ENCODE results near the gene APLP2. TPM values are rescaled to one million over a fixed set of nuclear protein-coding genes. Genes with fewer than 3 reads are reported as not detected.
A peak's percentile ranks its signal among the peaks of the same experiment; 100 is the strongest.
"Not testable (repeated sequence)": the region's sequence is repeated elsewhere in the genome, so short reads cannot be mapped to it uniquely, and the experiment has no call there.

Gene APLP2
- total and polyA plus RNA-seq, 5 donors from 2014 or later = 53.3 to 86.6 (median 73.9) TPM

DNA sequence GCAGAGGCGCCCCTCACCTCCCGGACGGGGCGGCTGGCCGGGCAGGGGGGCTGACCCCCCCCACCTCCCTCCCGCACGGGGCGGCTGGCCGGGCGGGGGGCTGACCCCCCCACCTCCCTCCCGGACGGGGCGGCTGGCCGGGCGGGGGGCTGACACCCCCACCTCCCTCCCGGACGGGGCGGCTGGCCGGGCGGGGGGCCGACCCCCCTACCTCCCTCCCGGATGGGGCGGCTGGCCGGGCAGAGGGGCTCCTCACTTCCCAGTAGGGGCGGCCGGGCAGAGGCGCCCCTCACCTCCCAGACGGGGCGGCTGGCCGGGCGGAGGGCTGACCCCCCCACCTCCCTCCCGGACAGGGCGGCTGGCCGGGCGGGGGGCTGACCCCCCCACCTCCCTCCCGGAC lies 21.5 kb downstream of the APLP2 start:
- H3K9me3 Mint-ChIP-seq; H3K27ac ChIP-seq (ENCODE audit: insufficient read depth, low read length, poor library complexity, severe bottlenecking); H3K27me3 ChIP-seq (ENCODE audit: control insufficient read depth, insufficient read depth, low read length); H3K9me3 ChIP-seq (ENCODE audit: control insufficient read depth in 2 of 2, low read length in 2 of 2); H3K4me3 Mint-ChIP-seq; H3K4me3 ChIP-seq (ENCODE audit: low read depth, low read length); H3K27ac Mint-ChIP-seq; ATAC-seq (ENCODE audit: low read depth in 2 of 2); H3K27me3 Mint-ChIP-seq; H3K36me3 ChIP-seq (ENCODE audit: control insufficient read depth, insufficient read depth, low read length); DNase-seq: not testable (repeated sequence)
- H3K4me1 ChIP-seq (ENCODE audit: control insufficient read depth, insufficient read depth, low read length, poor library complexity, severe bottlenecking) = peaks cover 18% of the 10 kb centered on the region
- H3K36me3 Mint-ChIP-seq = peaks cover 14% of the 10 kb centered on the region
- H3K4me1 Mint-ChIP-seq = peaks cover 21 to 55% (median 41%) of the 10 kb centered on the region in 4 donors

DNA sequence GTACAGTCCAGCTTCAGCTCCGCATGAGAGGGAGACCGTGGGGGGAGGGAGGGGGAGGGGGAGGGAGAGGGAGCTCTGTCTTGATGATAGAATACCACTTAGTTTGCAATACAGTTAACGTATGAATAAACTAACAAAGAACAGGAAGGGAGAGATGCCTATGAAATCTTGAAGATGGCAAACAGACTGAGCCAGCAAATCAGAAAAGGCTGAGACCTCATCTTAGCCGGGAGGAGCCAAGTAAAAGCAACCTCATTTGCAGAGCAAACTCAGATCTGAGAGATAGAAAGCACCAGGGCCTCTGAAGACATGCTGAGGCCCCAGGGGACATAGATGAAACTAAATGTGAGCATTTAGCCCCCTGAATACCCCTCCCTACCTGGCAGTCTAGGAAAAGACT lies 23.0 kb downstream of the APLP2 start:
- Histone ChIP-seq H3K36me3 (ENCODE audit: control insufficient read depth, insufficient read depth, low read length) (no peaks in the 10 kb centered on the region), H3K27me3 (ENCODE audit: control insufficient read depth, insufficient read depth, low read length) (no peaks in the 10 kb centered on the region), H3K4me3 (ENCODE audit: low read depth, low read length) (no peak overlapping the region), H3K4me1 (ENCODE audit: control insufficient read depth, insufficient read depth, low read length, poor library complexity, severe bottlenecking) (peaks cover 5% of the 10 kb centered on the region), H3K27ac (ENCODE audit: insufficient read depth, low read length, poor library complexity, severe bottlenecking) (no peak overlapping the region), H3K9me3 (ENCODE audit: control insufficient read depth in 2 of 2, low read length in 2 of 2) (no peaks in the 10 kb centered on the region)
- ATAC-seq (ENCODE audit: low read depth in 2 of 2) (no peak), DNase-seq (no peak)
- H3K36me3 Mint-ChIP-seq = peaks cover 14% of the 10 kb centered on the region
- H3K9me3 Mint-ChIP-seq = no peaks in the 10 kb centered on the region
- H3K4me1 Mint-ChIP-seq = peaks cover 14 to 50% (median 31%) of the 10 kb centered on the region in 4 donors
- H3K4me3 Mint-ChIP-seq = no peak overlapping the region
- H3K27me3 Mint-ChIP-seq = no peaks in the 10 kb centered on the region
- no peak overlapping the region for H3K27ac Mint-ChIP-seq

DNA sequence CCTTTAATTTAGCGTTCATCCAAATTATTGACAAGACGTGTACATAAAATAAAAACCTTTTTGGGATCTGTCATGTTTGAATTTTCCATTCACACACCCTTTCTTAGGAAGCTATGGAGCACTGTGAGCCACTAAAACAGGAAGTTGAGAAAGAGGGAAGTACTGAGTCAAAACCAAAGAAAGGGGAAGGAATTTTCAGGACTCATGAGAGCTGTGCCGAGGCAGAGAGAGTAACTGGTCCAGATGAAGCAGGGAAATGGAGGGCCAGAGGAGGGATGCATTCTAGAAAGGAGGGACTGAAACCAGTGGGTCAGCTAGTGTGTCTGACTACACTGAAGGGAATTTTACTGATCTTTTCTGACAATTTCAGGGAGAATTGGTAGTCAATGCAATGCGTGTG lies 24.9 kb downstream of the APLP2 start:
- Mint-ChIP-seq H3K36me3 (peaks cover 10% of the 10 kb centered on the region), H3K27ac (peak overlapping the region in 2 of 3 donors; percentile 3 to 9), H3K4me1 (peaks cover 11 to 45% (median 24%) of the 10 kb centered on the region in 4 donors), H3K27me3 (no peaks in the 10 kb centered on the region), H3K4me3 (no peak overlapping the region), H3K9me3 (no peaks in the 10 kb centered on the region)
- Histone ChIP-seq H3K36me3 (ENCODE audit: control insufficient read depth, insufficient read depth, low read length) (no peaks in the 10 kb centered on the region), H3K27me3 (ENCODE audit: control insufficient read depth, insufficient read depth, low read length) (no peaks in the 10 kb centered on the region), H3K4me3 (ENCODE audit: low read depth, low read length) (no peak overlapping the region), H3K4me1 (ENCODE audit: control insufficient read depth, insufficient read depth, low read length, poor library complexity, severe bottlenecking) (no peaks in the 10 kb centered on the region), H3K9me3 (ENCODE audit: control insufficient read depth in 2 of 2, low read length in 2 of 2) (no peaks in the 10 kb centered on the region), H3K27ac (ENCODE audit: insufficient read depth, low read length, poor library complexity, severe bottlenecking) (no peak overlapping the region)
- ATAC-seq (ENCODE audit: low read depth in 2 of 2) (no peak), DNase-seq (no peak)

DNA sequence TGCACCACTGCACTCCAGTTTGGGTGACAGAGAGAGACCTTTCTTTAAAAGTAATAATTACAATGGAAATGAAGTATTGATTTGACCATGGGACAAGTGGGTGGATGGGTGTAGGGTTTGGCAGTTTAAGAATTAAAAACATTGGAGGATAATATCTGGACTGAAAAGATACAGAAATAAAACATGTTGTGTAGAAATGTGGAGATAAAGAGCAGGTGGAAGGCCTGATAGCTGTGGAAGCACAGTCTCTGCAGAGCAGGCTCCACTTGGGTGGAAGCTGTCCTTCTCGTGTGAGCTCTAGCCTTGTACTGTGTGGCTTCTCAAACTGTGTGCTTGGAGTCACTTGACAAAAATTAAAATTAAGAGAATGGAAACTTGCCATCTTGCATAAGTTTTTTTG lies 25.6 kb downstream of the APLP2 start:
- no peak overlapping the region for H3K4me3 ChIP-seq (ENCODE audit: low read depth, low read length)
- H3K9me3 Mint-ChIP-seq = no peaks in the 10 kb centered on the region
- no peak overlapping the region for H3K4me3 Mint-ChIP-seq
- DNase-seq (no peak), ATAC-seq (ENCODE audit: low read depth in 2 of 2) (no peak)
- H3K27ac Mint-ChIP-seq = peak overlapping the region in 1 of 3 donors; percentile 12
- no peak overlapping the region for H3K27ac ChIP-seq (ENCODE audit: insufficient read depth, low read length, poor library complexity, severe bottlenecking)
- H3K9me3 ChIP-seq (ENCODE audit: control insufficient read depth in 2 of 2, low read length in 2 of 2) = no peaks in the 10 kb centered on the region
- no peaks in the 10 kb centered on the region for H3K36me3 ChIP-seq (ENCODE audit: control insufficient read depth, insufficient read depth, low read length)
- peaks cover 11 to 45% (median 23%) of the 10 kb centered on the region in 4 donors for H3K4me1 Mint-ChIP-seq
- H3K4me1 ChIP-seq (ENCODE audit: control insufficient read depth, insufficient read depth, low read length, poor library complexity, severe bottlenecking) = no peaks in the 10 kb centered on the region
- no peaks in the 10 kb centered on the region for H3K27me3 ChIP-seq (ENCODE audit: control insufficient read depth, insufficient read depth, low read length)
- H3K36me3 Mint-ChIP-seq = peaks cover 10% of the 10 kb centered on the region
- no peaks in the 10 kb centered on the region for H3K27me3 Mint-ChIP-seq

DNA sequence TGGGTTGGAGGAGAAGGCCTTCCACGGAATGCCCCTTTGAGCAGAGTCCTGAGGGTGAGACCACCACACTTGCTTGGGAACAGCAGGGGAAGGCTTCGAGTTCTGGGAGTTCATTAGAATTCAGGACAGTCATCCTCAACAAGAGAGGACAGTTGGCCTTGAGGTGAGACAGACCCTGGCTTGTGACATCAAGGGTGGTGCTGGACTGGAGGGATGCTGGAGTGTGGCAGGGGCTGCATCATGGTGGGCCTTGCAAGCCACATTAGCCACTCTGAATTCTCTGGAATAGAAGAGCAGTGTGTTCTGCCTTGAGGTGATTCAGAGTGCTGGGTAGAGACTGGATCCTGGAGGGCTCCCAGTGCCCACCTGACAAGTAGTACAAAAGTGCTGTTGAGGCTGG lies 26.3 kb downstream of the APLP2 start:
- DNase-seq = no peak
- no peaks in the 10 kb centered on the region for H3K27me3 ChIP-seq (ENCODE audit: control insufficient read depth, insufficient read depth, low read length)
- Mint-ChIP-seq H3K9me3 (no peaks in the 10 kb centered on the region), H3K4me1 (peaks cover 11 to 45% (median 23%) of the 10 kb centered on the region in 4 donors), H3K36me3 (peaks cover 10% of the 10 kb centered on the region), H3K27me3 (no peaks in the 10 kb centered on the region), H3K27ac (peak overlapping the region in 2 of 3 donors; percentile 5 to 12), H3K4me3 (no peak overlapping the region)
- H3K36me3 ChIP-seq (ENCODE audit: control insufficient read depth, insufficient read depth, low read length) = no peaks in the 10 kb centered on the region
- ATAC-seq (ENCODE audit: low read depth in 2 of 2) = no peak
- no peaks in the 10 kb centered on the region for H3K9me3 ChIP-seq (ENCODE audit: control insufficient read depth in 2 of 2, low read length in 2 of 2)
- no peak overlapping the region for H3K4me3 ChIP-seq (ENCODE audit: low read depth, low read length)
- H3K4me1 ChIP-seq (ENCODE audit: control insufficient read depth, insufficient read depth, low read length, poor library complexity, severe bottlenecking) = no peaks in the 10 kb centered on the region
- no peak overlapping the region for H3K27ac ChIP-seq (ENCODE audit: insufficient read depth, low read length, poor library complexity, severe bottlenecking)

DNA sequence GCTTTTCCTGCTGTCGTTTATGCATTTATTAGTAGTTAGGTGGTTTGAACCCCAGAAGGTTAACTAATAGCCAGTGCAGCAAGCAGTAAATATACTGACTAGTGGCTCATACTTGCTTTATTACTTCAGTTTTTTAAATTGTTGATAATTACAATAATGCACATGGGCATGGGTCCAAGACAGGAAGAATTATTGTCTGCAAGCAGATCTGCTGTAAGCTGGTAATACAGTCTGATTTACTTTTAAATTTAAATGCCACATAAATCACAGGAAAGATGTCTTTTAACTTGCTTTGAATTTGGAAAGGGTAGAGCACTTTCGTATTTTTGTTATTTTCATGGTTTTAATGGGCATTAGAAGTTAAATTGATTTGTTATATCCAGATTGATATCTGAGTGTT lies 27.1 kb downstream of the APLP2 start:
- no peaks in the 10 kb centered on the region for H3K27me3 ChIP-seq (ENCODE audit: control insufficient read depth, insufficient read depth, low read length)
- peaks cover 11 to 50% (median 26%) of the 10 kb centered on the region in 4 donors for H3K4me1 Mint-ChIP-seq
- H3K36me3 ChIP-seq (ENCODE audit: control insufficient read depth, insufficient read depth, low read length) = no peaks in the 10 kb centered on the region
- H3K4me3 ChIP-seq (ENCODE audit: low read depth, low read length) = no peak overlapping the region
- H3K27ac ChIP-seq (ENCODE audit: insufficient read depth, low read length, poor library complexity, severe bottlenecking) = no peak overlapping the region
- no peak overlapping the region for H3K27ac Mint-ChIP-seq
- peaks cover 10% of the 10 kb centered on the region for H3K36me3 Mint-ChIP-seq
- no peaks in the 10 kb centered on the region for H3K27me3 Mint-ChIP-seq
- DNase-seq = no peak
- H3K4me1 ChIP-seq (ENCODE audit: control insufficient read depth, insufficient read depth, low read length, poor library complexity, severe bottlenecking) = no peaks in the 10 kb centered on the region
- no peak for ATAC-seq (ENCODE audit: low read depth in 2 of 2)
- no peaks in the 10 kb centered on the region for H3K9me3 Mint-ChIP-seq
- no peak overlapping the region for H3K4me3 Mint-ChIP-seq
- no peaks in the 10 kb centered on the region for H3K9me3 ChIP-seq (ENCODE audit: control insufficient read depth in 2 of 2, low read length in 2 of 2)

DNA sequence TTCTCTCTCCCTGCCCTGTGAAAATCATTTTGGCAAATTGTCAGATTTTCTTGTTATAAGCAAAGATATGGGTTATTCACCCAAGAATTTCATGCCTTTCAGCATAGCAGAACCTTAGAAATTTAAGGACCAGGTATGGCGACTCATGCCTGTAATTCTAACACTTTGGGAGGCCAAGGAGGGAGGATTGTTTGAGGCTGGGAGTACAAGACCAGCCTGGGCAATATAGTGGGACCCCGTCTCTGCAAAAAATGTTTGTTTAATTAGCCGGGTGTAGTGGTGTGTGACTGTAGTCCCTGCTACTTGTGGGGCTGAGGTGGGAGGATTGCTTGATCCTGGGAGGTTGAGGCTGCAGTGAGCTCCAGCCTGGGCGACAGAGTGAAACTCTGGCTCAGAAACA lies 27.6 kb downstream of the APLP2 start:
- no peaks in the 10 kb centered on the region for H3K27me3 ChIP-seq (ENCODE audit: control insufficient read depth, insufficient read depth, low read length)
- no peak overlapping the region for H3K27ac ChIP-seq (ENCODE audit: insufficient read depth, low read length, poor library complexity, severe bottlenecking)
- no peaks in the 10 kb centered on the region for H3K36me3 ChIP-seq (ENCODE audit: control insufficient read depth, insufficient read depth, low read length)
- H3K4me1 ChIP-seq (ENCODE audit: control insufficient read depth, insufficient read depth, low read length, poor library complexity, severe bottlenecking) = no peaks in the 10 kb centered on the region
- no peak overlapping the region for H3K4me3 ChIP-seq (ENCODE audit: low read depth, low read length)
- H3K9me3 Mint-ChIP-seq = no peaks in the 10 kb centered on the region
- H3K36me3 Mint-ChIP-seq = peaks cover 11% of the 10 kb centered on the region
- DNase-seq = no peak
- H3K27ac Mint-ChIP-seq = no peak overlapping the region
- ATAC-seq (ENCODE audit: low read depth in 2 of 2) = no peak
- H3K27me3 Mint-ChIP-seq = no peaks in the 10 kb centered on the region
- no peak overlapping the region for H3K4me3 Mint-ChIP-seq
- no peaks in the 10 kb centered on the region for H3K9me3 ChIP-seq (ENCODE audit: control insufficient read depth in 2 of 2, low read length in 2 of 2)
- H3K4me1 Mint-ChIP-seq = peaks cover 11 to 52% (median 28%) of the 10 kb centered on the region in 4 donors

DNA sequence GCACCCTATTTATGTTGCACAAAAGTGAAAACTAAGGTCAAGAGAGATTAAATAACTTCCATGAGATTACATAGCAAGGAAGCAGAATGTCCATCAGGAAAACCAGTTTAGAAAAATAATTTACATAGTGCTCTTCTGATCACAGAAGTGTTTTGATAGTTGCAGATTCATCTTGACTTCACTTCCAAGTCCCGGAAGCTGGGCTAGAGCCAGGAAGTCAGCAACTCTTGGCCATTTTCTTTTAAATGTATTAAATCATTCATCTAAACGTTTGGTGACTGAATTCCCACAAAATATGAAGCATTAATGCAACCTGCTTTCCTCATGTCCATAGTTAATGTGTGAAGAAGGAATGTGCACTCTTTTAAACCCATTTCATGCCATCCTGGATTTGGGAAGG lies 29.7 kb downstream of the APLP2 start:
- Mint-ChIP-seq H3K27ac (peak overlapping the region in 1 of 3 donors; percentile 64), H3K4me3 (no peak overlapping the region), H3K9me3 (no peaks in the 10 kb centered on the region), H3K36me3 (peaks cover 13% of the 10 kb centered on the region), H3K4me1 (peaks cover 3 to 50% (median 26%) of the 10 kb centered on the region in 4 donors), H3K27me3 (no peaks in the 10 kb centered on the region)
- H3K27me3 ChIP-seq (ENCODE audit: control insufficient read depth, insufficient read depth, low read length) = no peaks in the 10 kb centered on the region
- DNase-seq (no peak), ATAC-seq (ENCODE audit: low read depth in 2 of 2) (no peak)
- H3K36me3 ChIP-seq (ENCODE audit: control insufficient read depth, insufficient read depth, low read length) = no peaks in the 10 kb centered on the region
- no peaks in the 10 kb centered on the region for H3K4me1 ChIP-seq (ENCODE audit: control insufficient read depth, insufficient read depth, low read length, poor library complexity, severe bottlenecking)
- H3K4me3 ChIP-seq (ENCODE audit: low read depth, low read length) = no peak overlapping the region
- H3K9me3 ChIP-seq (ENCODE audit: control insufficient read depth in 2 of 2, low read length in 2 of 2) = no peaks in the 10 kb centered on the region
- H3K27ac ChIP-seq (ENCODE audit: insufficient read depth, low read length, poor library complexity, severe bottlenecking) = no peak overlapping the region

Measured in CD4-positive, CD25-positive, alpha-beta regulatory T cell (primary cell).